ENCODE data around the gene ACSL4.

DNA sequence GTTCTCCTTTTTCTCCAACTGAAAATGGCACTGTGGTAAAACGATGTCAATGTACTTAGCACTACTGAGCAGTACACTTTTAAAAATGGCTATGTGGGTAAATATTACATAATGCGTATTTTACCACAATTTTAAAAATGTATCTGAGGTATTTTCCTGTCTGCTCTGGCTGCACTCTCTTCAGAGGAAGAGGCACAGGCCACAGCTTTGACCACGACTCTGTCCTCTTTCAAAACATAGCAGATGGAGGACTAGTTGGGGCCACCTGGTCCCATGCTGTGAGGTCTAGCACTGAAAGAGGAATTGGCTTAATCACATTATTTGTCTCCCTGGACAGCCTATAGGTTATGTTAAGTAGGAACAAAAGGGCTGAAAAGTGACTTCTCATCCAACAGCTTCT lies 113.3 kb downstream of the ACSL4 start:
- TF ChIP-seq, protein P1, sequence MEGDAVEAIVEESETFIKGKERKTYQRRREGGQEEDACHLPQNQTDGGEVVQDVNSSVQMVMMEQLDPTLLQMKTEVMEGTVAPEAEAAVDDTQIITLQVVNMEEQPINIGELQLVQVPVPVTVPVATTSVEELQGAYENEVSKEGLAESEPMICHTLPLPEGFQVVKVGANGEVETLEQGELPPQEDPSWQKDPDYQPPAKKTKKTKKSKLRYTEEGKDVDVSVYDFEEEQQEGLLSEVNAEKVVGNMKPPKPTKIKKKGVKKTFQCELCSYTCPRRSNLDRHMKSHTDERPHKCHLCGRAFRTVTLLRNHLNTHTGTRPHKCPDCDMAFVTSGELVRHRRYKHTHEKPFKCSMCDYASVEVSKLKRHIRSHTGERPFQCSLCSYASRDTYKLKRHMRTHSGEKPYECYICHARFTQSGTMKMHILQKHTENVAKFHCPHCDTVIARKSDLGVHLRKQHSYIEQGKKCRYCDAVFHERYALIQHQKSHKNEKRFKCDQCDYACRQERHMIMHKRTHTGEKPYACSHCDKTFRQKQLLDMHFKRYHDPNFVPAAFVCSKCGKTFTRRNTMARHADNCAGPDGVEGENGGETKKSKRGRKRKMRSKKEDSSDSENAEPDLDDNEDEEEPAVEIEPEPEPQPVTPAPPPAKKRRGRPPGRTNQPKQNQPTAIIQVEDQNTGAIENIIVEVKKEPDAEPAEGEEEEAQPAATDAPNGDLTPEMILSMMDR (conservative IDR thresholded peaks at IDR 0.05; ENCODE audit: low read length) = no peak
- TF ChIP-seq EZH2phosphoT487 (IDR thresholded peaks at IDR 0.05; ENCODE audit: borderline replicate concordance) = no peak

Measured in Loucy (cell line).